Esophagus muscularis mucosa (tissue), 3 donors: ENCODE results near the gene VPS39.

ENCODE experiments used
- CTCF ChIP-seq, 3 experiments: fragments of 200-600 bp in 2 of 3; fragments of 450-650 bp in 1 of 3; sonication (generic) in 2 of 3; IDR thresholded peaks; one replicate each; pipeline ENCODE4 v1.5.1; 2017 to 2019; ENCODE audit warnings: antibody characterized with exemption in 3 of 3, mild to moderate bottlenecking in 2 of 3, moderate library complexity in 1 of 3
- POLR2A ChIP-seq: fragments of 450-650 bp; IDR thresholded peaks from one replicate; pipeline ENCODE4 v1.6.1; 2017; ENCODE audit warnings: antibody characterized with exemption, moderate library complexity, mild to moderate bottlenecking, low read depth

- no peak for TF ChIP-seq CTCF (IDR thresholded peaks at IDR 0.05)
- TF ChIP-seq POLR2A = no peak
Observed at GRCh38 chr15:42154212-42154941, 53.7 kb downstream of the VPS39 start.
